Lung (tissue), 12 donors: ENCODE measurements around the gene HIPK2. TPM values are rescaled to one million over a fixed set of nuclear protein-coding genes. Genes with fewer than 3 reads are reported as not detected.

Experiments used
- ATAC-seq: fragments of 200-7000 bp; cut with Tn5 transposase; one replicate; pipeline ENCODE4 v1.9.1; 2020; ENCODE audit warnings: moderate number of reproducible peaks; ENCODE audit not compliant: insufficient read depth, low FRiP score
- DNase-seq, 3 donors: peaks; one replicate each; pipeline ENCODE4 v3.0.0-alpha.2; 2013 to 2017
- H3K27ac ChIP-seq, 2 donors: one replicate each; pipeline ENCODE4 v1.5.1; 2013; ENCODE audit warnings: mild to moderate bottlenecking in 2 of 2, moderate library complexity in 2 of 2, control low read depth in 1 of 2, inconsistent platforms in 1 of 2, low read depth in 1 of 2, low read length in 1 of 2
- H3K27me3 ChIP-seq, 3 donors: one replicate each; pipeline ENCODE4 v1.5.1; 2013; ENCODE audit warnings: low read length in 2 of 3; ENCODE audit not compliant: control insufficient read depth in 3 of 3, insufficient read depth in 3 of 3
- H3K36me3 ChIP-seq, 4 donors: one replicate each; pipeline ENCODE4 v1.5.1; 2013; ENCODE audit warnings: low read length in 4 of 4, mild to moderate bottlenecking in 1 of 4, moderate library complexity in 1 of 4; ENCODE audit not compliant: control insufficient read depth in 4 of 4, insufficient read depth in 4 of 4
- H3K4me1 ChIP-seq, 5 donors: one replicate each; pipeline ENCODE4 v1.5.1; 2013; ENCODE audit warnings: low read length in 5 of 5, mild to moderate bottlenecking in 2 of 5, moderate library complexity in 1 of 5; ENCODE audit not compliant: control insufficient read depth in 5 of 5, insufficient read depth in 5 of 5
- H3K4me3 ChIP-seq: one replicate; pipeline ENCODE4 v1.5.1; 2013; ENCODE audit warnings: mild to moderate bottlenecking, control low read depth, moderate library complexity
- H3K9ac ChIP-seq, 2 donors: one replicate each; pipeline ENCODE4 v1.5.1; 2013; ENCODE audit warnings: low read length in 2 of 2, control low read depth in 1 of 2; ENCODE audit not compliant: insufficient read depth in 1 of 2
- H3K9me3 ChIP-seq, 4 donors: one replicate each; pipeline ENCODE4 v1.5.1; 2013; ENCODE audit warnings: low read length in 3 of 4, mild to moderate bottlenecking in 1 of 4, moderate library complexity in 1 of 4; ENCODE audit not compliant: control insufficient read depth in 4 of 4, insufficient read depth in 3 of 4
- WGBS, 2 donors: extraction: QIAGEN DNeasy Blood & Tissue Kit; methylation state at CpG; one replicate each; pipeline ENCODE4 v1.1.7; 2013; 5-methylcytosine and 5-hydroxymethylcytosine counted together
- polyA plus RNA-seq, 2 donors: library from polyadenylated mRNA; stranded (reverse); fragments of 200-250 nt; gene quantifications; one replicate each; pipeline ENCODE4 v1.2.1, GENCODE V29; 2013
- total RNA-seq, 2 donors: library from RNA; depleted of rRNA in 1 of 2; stranded (reverse); fragments of >200 nt in 1 of 2; gene quantifications; one replicate each; pipeline ENCODE4 v1.2.1, GENCODE V29; 2014 to 2021
- TF ChIP-seq, protein P1 (sequence below): IDR thresholded peaks from 2 replicates; pipeline ENCODE4 v1.5.1; 2012; ENCODE audit warnings: mild to moderate bottlenecking; ENCODE audit errors: control extremely low read depth, extremely low read depth
- donor health status: control.
- donor health status: control.
- donor health status: Bipolar disorder and iron deficiency.
- donor health status: healthy.
- donor health status: DM: yes; HTN: yes; CAD: no.

HIPK2 gene
- total and polyA plus RNA-seq, 4 donors, result 8.7 to 65.1 (median 18.3) TPM

DNA sequence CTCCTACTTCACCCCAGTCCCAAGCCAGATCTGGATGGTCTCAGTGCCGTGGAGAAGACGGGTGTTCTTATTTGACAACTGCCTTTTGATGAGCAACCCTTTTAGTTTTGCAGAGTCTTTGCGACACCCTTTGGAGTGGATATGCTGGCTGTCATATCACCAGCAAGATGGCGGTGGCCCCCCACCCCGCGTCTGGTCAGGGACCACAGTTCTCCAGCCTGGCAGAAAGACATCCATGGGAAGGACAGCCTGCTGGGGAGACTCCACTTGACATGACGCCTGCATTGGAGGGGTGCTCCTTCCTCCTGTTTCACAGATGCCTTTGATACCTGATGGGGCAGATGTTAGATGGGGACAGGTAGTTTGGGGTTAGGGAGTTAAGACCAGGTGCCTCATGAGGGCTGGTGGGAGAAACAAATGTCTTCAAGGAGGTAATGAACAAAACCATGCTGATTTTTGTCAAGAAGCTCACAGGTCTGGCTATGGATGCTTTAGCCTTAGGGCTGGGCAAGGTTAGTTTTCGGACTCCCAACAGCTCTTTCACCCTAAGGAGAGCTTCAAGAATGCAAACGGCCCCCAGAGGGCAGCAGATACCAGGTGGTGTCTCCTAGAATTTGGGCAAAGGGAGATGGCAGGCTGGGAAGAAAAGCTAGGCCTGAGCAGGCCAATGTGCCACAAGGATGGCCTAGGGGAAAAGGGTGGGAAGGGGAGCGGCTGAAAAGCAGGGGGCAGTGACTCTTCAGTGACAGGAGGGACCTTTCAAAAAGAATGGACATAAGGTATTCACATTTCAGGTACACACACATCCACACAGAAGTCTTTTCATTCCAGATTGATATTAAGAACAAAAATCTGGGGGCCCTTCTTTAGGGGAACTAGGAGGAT lies 159.1 kb downstream of the HIPK2 start:
- Histone ChIP-seq H3K36me3 (peaks cover 17 to 49% (median 43%) of the 10 kb centered on the region in 4 donors), H3K9me3 (no peaks in the 10 kb centered on the region), H3K9ac (no peak overlapping the region), H3K27me3 (no peaks in the 10 kb centered on the region), H3K4me3 (no peak overlapping the region), H3K27ac (no peak overlapping the region), H3K4me1 (peaks cover 0 to 8% (median 0%) of the 10 kb centered on the region in 5 donors)
- WGBS, 2 donors, result 90% methylated on average over 10 of the region's 10 CpGs
- TF ChIP-seq, protein P1, sequence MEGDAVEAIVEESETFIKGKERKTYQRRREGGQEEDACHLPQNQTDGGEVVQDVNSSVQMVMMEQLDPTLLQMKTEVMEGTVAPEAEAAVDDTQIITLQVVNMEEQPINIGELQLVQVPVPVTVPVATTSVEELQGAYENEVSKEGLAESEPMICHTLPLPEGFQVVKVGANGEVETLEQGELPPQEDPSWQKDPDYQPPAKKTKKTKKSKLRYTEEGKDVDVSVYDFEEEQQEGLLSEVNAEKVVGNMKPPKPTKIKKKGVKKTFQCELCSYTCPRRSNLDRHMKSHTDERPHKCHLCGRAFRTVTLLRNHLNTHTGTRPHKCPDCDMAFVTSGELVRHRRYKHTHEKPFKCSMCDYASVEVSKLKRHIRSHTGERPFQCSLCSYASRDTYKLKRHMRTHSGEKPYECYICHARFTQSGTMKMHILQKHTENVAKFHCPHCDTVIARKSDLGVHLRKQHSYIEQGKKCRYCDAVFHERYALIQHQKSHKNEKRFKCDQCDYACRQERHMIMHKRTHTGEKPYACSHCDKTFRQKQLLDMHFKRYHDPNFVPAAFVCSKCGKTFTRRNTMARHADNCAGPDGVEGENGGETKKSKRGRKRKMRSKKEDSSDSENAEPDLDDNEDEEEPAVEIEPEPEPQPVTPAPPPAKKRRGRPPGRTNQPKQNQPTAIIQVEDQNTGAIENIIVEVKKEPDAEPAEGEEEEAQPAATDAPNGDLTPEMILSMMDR, result peak; percentile 4
- ATAC-seq (peak; percentile 31), DNase-seq (peak in 2 of 3 donors; percentile 30 to 57)

DNA sequence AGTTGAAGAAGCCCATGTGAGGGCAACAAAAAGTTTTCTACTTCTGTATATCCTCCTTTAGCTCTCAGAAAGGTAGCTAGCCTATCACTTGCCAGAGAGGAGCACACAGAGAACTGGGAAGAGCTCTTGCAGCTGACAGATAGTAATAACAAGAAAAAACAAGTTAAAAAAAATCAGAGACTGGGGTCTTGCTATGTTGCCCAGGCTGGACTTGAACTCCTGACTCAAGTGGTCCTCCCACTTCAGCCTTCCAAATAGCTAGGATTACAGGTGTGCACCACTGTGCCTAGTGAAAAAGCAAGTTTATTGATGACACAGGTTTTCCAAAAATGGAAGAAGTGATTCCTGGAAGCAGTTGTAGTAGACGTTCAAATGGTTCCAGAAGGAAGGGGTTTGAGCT lies 160.7 kb downstream of the HIPK2 start:
- Histone ChIP-seq H3K36me3 (peaks cover 21 to 57% (median 47%) of the 10 kb centered on the region in 4 donors), H3K9me3 (no peaks in the 10 kb centered on the region), H3K27ac (no peak overlapping the region), H3K4me1 (peaks cover 0 to 8% (median 0%) of the 10 kb centered on the region in 5 donors), H3K27me3 (no peaks in the 10 kb centered on the region), H3K9ac (no peak overlapping the region), H3K4me3 (no peak overlapping the region)
- WGBS, 2 donors, result 87 to 97% methylated on average over 1 of the region's 1 CpG
- ATAC-seq (no peak), DNase-seq (no peak)
- TF ChIP-seq, protein P1, result no peak

DNA sequence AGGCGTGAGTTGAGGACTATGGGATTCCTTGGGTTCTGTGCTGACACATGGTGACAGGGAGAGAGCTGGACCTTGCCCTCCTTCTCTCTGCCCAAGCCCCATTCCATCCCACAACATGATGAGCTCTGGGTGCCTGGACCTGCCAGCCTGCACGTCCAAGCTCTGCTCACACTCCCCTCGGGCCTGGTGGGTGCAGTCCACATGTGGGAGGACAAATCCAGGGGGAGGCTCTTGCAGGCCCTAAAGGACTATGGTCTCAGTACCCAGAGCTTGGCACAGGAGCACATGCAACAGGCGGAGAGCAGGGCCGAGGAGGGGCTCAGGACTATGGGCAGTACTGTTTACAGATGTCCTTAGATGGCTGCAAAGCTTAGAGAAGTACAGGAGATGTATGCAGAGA lies 162.9 kb downstream of the HIPK2 start:
- H3K36me3 ChIP-seq, result peaks cover 17 to 64% (median 43%) of the 10 kb centered on the region in 4 donors
- H3K27ac ChIP-seq, result no peak overlapping the region
- no peaks in the 10 kb centered on the region for H3K27me3 ChIP-seq
- WGBS, 2 donors, result 94 to 95% methylated on average over 5 of the region's 5 CpGs
- no peaks in the 10 kb centered on the region for H3K9me3 ChIP-seq
- DNase-seq (no peak), ATAC-seq (no peak)
- TF ChIP-seq, protein P1, result no peak
- H3K4me3 ChIP-seq, result no peak overlapping the region
- H3K9ac ChIP-seq, result no peak overlapping the region
- H3K4me1 ChIP-seq, result peaks cover 0 to 8% (median 0%) of the 10 kb centered on the region in 5 donors
